ENCODE measurements around the gene PPME1. TPM values are rescaled to one million over a fixed set of nuclear protein-coding genes. Genes with fewer than 3 reads are reported as not detected.

Gene PPME1
- total RNA-seq, 1 experiment from 2014 or later = 39.4 TPM

DNA sequence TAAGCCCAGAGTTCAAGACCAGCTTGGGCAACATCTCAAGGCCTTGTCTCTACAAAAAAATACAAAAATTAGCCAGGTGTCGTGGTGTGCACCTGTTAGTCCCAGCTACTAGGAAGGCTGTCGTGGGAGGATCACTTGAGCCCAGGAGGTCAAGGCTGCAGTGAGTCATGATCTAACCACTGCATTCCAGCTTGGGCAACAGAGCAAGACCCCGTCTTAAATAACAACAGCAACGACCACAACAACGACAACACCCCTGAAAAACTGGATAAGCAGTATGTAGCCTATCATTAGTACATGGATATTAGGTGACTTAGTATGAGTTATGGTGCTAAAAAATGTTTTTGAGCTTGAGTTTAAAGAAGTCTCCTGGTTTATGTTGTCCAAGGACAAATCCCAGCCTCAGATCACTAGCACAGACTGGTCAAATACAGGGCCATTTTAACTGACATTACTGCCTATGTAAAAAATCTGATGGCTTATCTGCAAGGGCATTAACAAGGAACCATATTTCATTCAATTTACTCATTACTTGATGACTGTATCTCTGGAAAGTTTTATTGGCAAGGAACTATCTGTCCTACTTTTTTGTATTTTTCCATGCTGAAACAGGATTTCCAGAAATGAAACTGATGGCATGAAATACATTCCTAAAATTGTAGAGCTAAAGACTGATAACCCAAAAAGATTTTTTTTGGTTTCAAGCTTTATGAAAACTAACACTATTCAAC lies 23.7 kb upstream of the PPME1 start:
- Mint-ChIP-seq H3K4me1 (peaks cover 0 to 8% of the 10 kb centered on the region in 2 experiments; a peak in 3 of 4 replicates), H3K27ac (peak overlapping the region in 2 of 3 experiments; percentile 55 to 57; a peak in 2 of 7 replicates), H3K9me3 (no peaks in the 10 kb centered on the region), H3K36me3 (ENCODE audit: insufficient read depth in 1 of 3, low read depth in 3 of 3) (peaks cover 5 to 8% (median 8%) of the 10 kb centered on the region in 3 experiments; a peak in 4 of 7 replicates), H3K4me3 (no peak overlapping the region), H3K27me3 (ENCODE audit: low read depth) (no peaks in the 10 kb centered on the region)
- no CpG with 5 or more reads among the region's 5 CpGs for WGBS (ENCODE audit: extremely low coverage, insufficient read length, low lambda C conversion rate)
- no peak overlapping the region for H4K91ac ChIP-seq (ENCODE audit: insufficient read length, low read depth, low read length)
- TF ChIP-seq CTCF (conservative IDR thresholded peaks at IDR 0.05) = no peak
- no peak overlapping the region for H3K4me2 ChIP-seq (ENCODE audit: insufficient read depth, insufficient read length, low read length)
- no peak overlapping the region for H2BK12ac ChIP-seq (ENCODE audit: insufficient read length, low read depth, low read length)
- no peaks in the 10 kb centered on the region for H4K20me1 ChIP-seq (ENCODE audit: control insufficient read depth, insufficient read depth, insufficient read length)
- H2BK5ac ChIP-seq (ENCODE audit: insufficient read length, low read length) = no peak overlapping the region
- H3K23ac ChIP-seq (ENCODE audit: insufficient read length, low read depth, low read length) = no peak overlapping the region
- H3K79me1 ChIP-seq (ENCODE audit: insufficient read depth, low read depth, low read length, poor library complexity, severe bottlenecking) = no peaks in the 10 kb centered on the region
- H2AK5ac ChIP-seq (ENCODE audit: insufficient read length, low read length) = no peak overlapping the region
- no peaks in the 10 kb centered on the region for H3K23me2 ChIP-seq (ENCODE audit: insufficient read length, low read depth, low read length, poor library complexity, severe bottlenecking)
- no peaks in the 10 kb centered on the region for H3K79me2 ChIP-seq (ENCODE audit: insufficient read depth, low read length)
- no peak overlapping the region for H2BK20ac ChIP-seq (ENCODE audit: low read depth, low read length, poor library complexity, severe bottlenecking)
- no peak overlapping the region for H3K56ac ChIP-seq (ENCODE audit: insufficient read length, low read depth, low read length)
- H2BK15ac ChIP-seq (ENCODE audit: low read depth, low read length) = no peak overlapping the region
- H3K27ac ChIP-seq (ENCODE audit: insufficient read length, low read depth, low read length) = no peak overlapping the region
- no peak overlapping the region for H3K14ac ChIP-seq (ENCODE audit: insufficient read depth, low read length)
- H3K4ac ChIP-seq (ENCODE audit: low read depth, low read length) = no peak overlapping the region
- no peak for DNase-seq
- H3T11ph ChIP-seq (ENCODE audit: low read length) = no peak overlapping the region
- no peak overlapping the region for H3K18ac ChIP-seq (ENCODE audit: insufficient read length, low read depth, low read length)
- H2BK120ac ChIP-seq (ENCODE audit: low read depth, low read length, poor library complexity, severe bottlenecking) = no peak overlapping the region
- H3K4me1 ChIP-seq (ENCODE audit: insufficient read depth, low read length) = peaks cover 3% of the 10 kb centered on the region; the same call in 1 of the 2 replicates
- H2AFZ ChIP-seq (ENCODE audit: low read length) = no peak overlapping the region
- H4K8ac ChIP-seq (replicated peaks; ENCODE audit: insufficient read length, low read depth, low read length) = no peak overlapping the region
- H3K9me3 ChIP-seq (ENCODE audit: control insufficient read depth, low read depth, low read length) = no peaks in the 10 kb centered on the region
- H4K5ac ChIP-seq (ENCODE audit: insufficient read length, low read depth, low read length) = no peak overlapping the region
- no peaks in the 10 kb centered on the region for H3K27me3 ChIP-seq (ENCODE audit: insufficient read depth, low read length)
- H3K9ac ChIP-seq (ENCODE audit: extremely low read depth, insufficient read length, low read length) = no peak overlapping the region
